LNCaP clone FGC (cell line): ENCODE results near the gene PCBP3.

ENCODE experiments used
- DNase-seq: peaks from one replicate; pipeline ENCODE4 v3.0.0-alpha.2; 2011; ENCODE audit warnings: low read depth
- H3K4me3 ChIP-seq: 2 replicates; pipeline ENCODE4 v1.5.1; 2011; ENCODE audit warnings: mild to moderate bottlenecking, low read depth, low read length, control low read depth
- CTCF ChIP-seq: IDR thresholded peaks from 2 replicates; pipeline ENCODE4 v1.5.1; 2012; ENCODE audit warnings: mild to moderate bottlenecking; ENCODE audit not compliant: control insufficient read depth, insufficient read depth; ENCODE audit errors: extremely low read depth

Gene PCBP3

GRCh38 chr21:45724345-45724961, 80.9 kb downstream of the PCBP3 start:
- no peak overlapping the region for H3K4me3 ChIP-seq
- no peak for DNase-seq
- no peak for TF ChIP-seq CTCF

GRCh38 chr21:45724994-45725843, 81.7 kb downstream of the PCBP3 start:
- no peak for TF ChIP-seq CTCF
- no peak overlapping the region for H3K4me3 ChIP-seq
- no peak for DNase-seq

- H3K4me3 ChIP-seq: no peak overlapping the region
- TF ChIP-seq CTCF: no peak
- no peak for DNase-seq
Measured at GRCh38 chr21:45725844-45726200, 82.3 kb downstream of the PCBP3 start.

GRCh38 chr21:45726438-45726837, 82.9 kb downstream of the PCBP3 start:
- no peak overlapping the region for H3K4me3 ChIP-seq
- no peak for DNase-seq
- no peak for TF ChIP-seq CTCF

- H3K4me3 ChIP-seq: no peak overlapping the region
- no peak for DNase-seq
- TF ChIP-seq CTCF: no peak
Measured at GRCh38 chr21:45727390-45727789, 83.9 kb downstream of the PCBP3 start.

GRCh38 chr21:45735259-45736000, 91.9 kb downstream of the PCBP3 start:
- no peak for DNase-seq
- no peak for TF ChIP-seq CTCF
- H3K4me3 ChIP-seq: no peak overlapping the region
